ENCODE measurements around the gene PODNL1.

PODNL1 gene

DNA sequence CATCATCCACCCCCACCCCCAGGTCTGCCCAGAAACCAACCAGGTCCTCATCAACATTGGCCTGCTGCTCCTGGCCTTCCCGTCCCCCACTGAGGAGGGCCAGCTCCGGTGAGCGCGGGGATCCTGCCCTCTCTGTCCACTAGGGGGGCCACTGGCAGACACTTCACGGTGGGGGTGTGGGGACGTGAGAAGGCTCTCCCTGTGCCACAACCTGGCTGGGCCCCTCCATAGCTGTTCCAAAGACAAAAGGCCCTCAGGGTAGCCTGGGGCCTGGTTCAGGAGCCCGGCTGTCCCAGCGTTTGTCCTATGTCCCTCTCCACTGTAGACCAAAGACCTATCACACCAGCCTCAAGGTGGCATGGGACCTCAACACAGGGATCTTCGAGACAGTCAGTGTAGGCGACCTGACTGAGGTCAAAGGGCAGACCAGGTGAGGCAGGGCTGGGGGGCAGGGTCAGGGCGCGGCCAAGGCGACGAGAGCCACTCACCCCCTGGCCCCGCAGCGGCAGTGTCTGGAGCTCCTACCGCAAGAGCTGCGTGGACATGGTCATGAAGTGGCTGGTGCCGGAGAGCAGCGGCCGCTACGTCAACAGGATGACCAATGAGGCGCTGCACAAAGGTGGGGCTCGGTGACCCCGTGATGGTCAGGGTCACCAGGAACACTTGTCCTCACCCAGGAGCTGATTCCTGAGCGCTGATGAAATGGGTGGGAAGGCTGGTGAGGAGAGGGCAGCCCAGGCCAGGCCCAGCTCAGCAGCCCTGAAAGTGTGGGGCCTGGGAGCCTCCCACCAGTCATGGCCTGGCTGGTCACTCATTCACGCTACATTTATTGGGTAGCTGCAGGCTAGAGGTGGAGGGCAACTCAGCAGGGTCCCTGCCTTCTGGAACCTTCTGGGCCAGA is 22.0 kb upstream of the PODNL1 start:
- no peak for DNase-seq (ENCODE audit: low spot score)
- no peaks in the 10 kb centered on the region for H3K9me3 ChIP-seq (replicated peaks in 1 of 2; ENCODE audit: control insufficient read depth in 2 of 2, insufficient read depth in 1 of 2, low read depth in 1 of 2, low read length in 2 of 2)
- peaks cover 17% of the 10 kb centered on the region for H3K79me1 ChIP-seq (ENCODE audit: low read depth, low read length)

DNA sequence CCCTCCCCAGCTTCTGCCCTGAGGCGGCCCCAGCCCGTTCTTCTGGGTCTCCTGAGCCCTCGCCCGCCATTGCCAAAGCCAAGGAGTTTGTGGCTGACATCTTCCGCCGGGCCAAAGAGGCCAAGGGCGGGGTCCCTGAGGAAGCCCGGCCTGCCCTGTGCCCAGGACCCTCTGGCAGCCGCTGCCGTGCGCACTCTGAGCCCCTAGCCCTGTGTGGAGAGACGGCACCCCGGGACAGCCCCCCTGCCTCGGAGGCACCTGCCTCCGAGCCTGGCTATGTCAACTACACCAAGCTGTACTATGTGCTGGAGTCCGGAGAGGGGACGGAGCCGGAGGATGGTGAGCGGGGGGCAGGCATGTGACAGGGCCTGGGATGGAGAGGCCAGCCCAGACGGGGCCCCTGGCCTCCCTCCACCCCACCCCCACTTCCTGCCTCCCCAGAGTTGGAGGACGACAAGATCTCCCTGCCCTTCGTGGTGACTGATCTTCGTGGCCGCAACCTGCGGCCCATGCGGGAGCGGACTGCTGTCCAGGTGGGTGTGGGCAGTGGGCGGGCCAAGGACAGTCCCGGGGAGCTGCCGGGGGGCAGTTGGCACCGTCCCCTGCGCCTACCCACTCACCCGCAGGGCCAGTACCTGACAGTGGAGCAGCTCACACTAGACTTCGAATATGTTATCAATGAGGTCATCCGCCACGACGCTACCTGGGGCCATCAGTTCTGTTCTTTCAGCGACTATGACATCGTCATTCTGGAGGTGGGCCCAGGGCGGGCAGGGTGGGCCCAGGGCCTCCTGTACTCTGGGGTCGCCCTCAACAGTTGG is 21.1 kb upstream of the PODNL1 start:
- no peak overlapping the region for H3K18ac ChIP-seq (ENCODE audit: low read length)
- H2BK12ac ChIP-seq (ENCODE audit: low read length) = no peak overlapping the region
- DNase-seq (ENCODE audit: low spot score) = no peak
- H2BK5ac ChIP-seq (ENCODE audit: low read length) = no peak overlapping the region
- H3K27me3 ChIP-seq (ENCODE audit: control insufficient read depth in 3 of 3, insufficient read depth in 3 of 3, low read depth in 1 of 3, low read length in 3 of 3) = peaks cover 0 to 4% (median 0%) of the 10 kb centered on the region in 3 experiments
- H2BK15ac ChIP-seq (ENCODE audit: low read length) = no peak overlapping the region
- H2AK5ac ChIP-seq (ENCODE audit: low read depth, low read length) = no peak overlapping the region
- H3K14ac ChIP-seq (ENCODE audit: low read length) = no peak overlapping the region
- H3K4me3 ChIP-seq (ENCODE audit: low read length in 2 of 2) = no peak overlapping the region
- no peak overlapping the region for H3K27ac ChIP-seq (replicated peaks; ENCODE audit: low read length)
- H2AFZ ChIP-seq (ENCODE audit: low read length) = no peak overlapping the region
- peaks cover 0 to 9% of the 10 kb centered on the region in 2 donors for H3K4me1 ChIP-seq (ENCODE audit: control insufficient read depth in 2 of 2, insufficient read depth in 1 of 2, low read depth in 1 of 2, low read length in 2 of 2)
- WGBS, 2 donors (ENCODE audit: extremely low coverage in 2 of 2, insufficient read length in 2 of 2, insufficient replicate concordance in 1 of 2) = no CpG with 5 or more reads among the region's 41 CpGs
- H3K4me2 ChIP-seq (ENCODE audit: insufficient read depth, low read length, poor library complexity, severe bottlenecking) = no peak overlapping the region
- H3K36me3 ChIP-seq (replicated peaks in 1 of 2; ENCODE audit: control insufficient read depth in 2 of 2, insufficient read depth in 2 of 2, low read length in 2 of 2) = peaks cover 53 to 72% of the 10 kb centered on the region in 2 donors
- H3K23ac ChIP-seq (ENCODE audit: low read depth, low read length, poor library complexity) = no peak overlapping the region
- H3K4ac ChIP-seq (ENCODE audit: low read length) = no peak overlapping the region
- no peak overlapping the region for H4K8ac ChIP-seq (ENCODE audit: low read depth, low read length)
- peaks cover 18% of the 10 kb centered on the region for H3K79me1 ChIP-seq (ENCODE audit: low read depth, low read length)
- H3K9me3 ChIP-seq (replicated peaks in 1 of 2; ENCODE audit: control insufficient read depth in 2 of 2, insufficient read depth in 1 of 2, low read depth in 1 of 2, low read length in 2 of 2) = no peaks in the 10 kb centered on the region
- H2BK120ac ChIP-seq (ENCODE audit: low read depth, low read length) = no peak overlapping the region
- no peak overlapping the region for H3K9ac ChIP-seq (ENCODE audit: low read depth, low read length, poor library complexity)
- no peak overlapping the region for H4K91ac ChIP-seq (ENCODE audit: low read depth, low read length, poor library complexity)

More for the DNA sequence above, 22.0 kb upstream of the PODNL1 start:
- Histone ChIP-seq H2BK5ac (ENCODE audit: low read length) (no peak overlapping the region), H3K4ac (ENCODE audit: low read length) (no peak overlapping the region), H3K27ac (replicated peaks; ENCODE audit: low read length) (no peak overlapping the region), H3K36me3 (replicated peaks in 1 of 2; ENCODE audit: control insufficient read depth in 2 of 2, insufficient read depth in 2 of 2, low read length in 2 of 2) (peaks cover 51 to 67% of the 10 kb centered on the region in 2 donors), H2AK5ac (ENCODE audit: low read depth, low read length) (no peak overlapping the region), H2BK120ac (ENCODE audit: low read depth, low read length) (peak overlapping the region; percentile 26), H2BK12ac (ENCODE audit: low read length) (peak overlapping the region; percentile 2), H2AFZ (ENCODE audit: low read length) (no peak overlapping the region), H3K23ac (ENCODE audit: low read depth, low read length, poor library complexity) (peak overlapping the region; percentile 6), H3K4me3 (ENCODE audit: low read length in 2 of 2) (no peak overlapping the region), H2BK15ac (ENCODE audit: low read length) (no peak overlapping the region), H3K14ac (ENCODE audit: low read length) (no peak overlapping the region), H4K91ac (ENCODE audit: low read depth, low read length, poor library complexity) (no peak overlapping the region), H4K8ac (ENCODE audit: low read depth, low read length) (peak overlapping the region; percentile 92), H3K4me1 (ENCODE audit: control insufficient read depth in 2 of 2, insufficient read depth in 1 of 2, low read depth in 1 of 2, low read length in 2 of 2) (peaks cover 0 to 9% of the 10 kb centered on the region in 2 donors), H3K27me3 (ENCODE audit: control insufficient read depth in 3 of 3, insufficient read depth in 3 of 3, low read depth in 1 of 3, low read length in 3 of 3) (peaks cover 0 to 4% (median 0%) of the 10 kb centered on the region in 3 experiments), H3K9ac (ENCODE audit: low read depth, low read length, poor library complexity) (peak overlapping the region; percentile 27), H3K18ac (ENCODE audit: low read length) (no peak overlapping the region), H3K4me2 (ENCODE audit: insufficient read depth, low read length, poor library complexity, severe bottlenecking) (no peak overlapping the region)
- WGBS, 2 donors (ENCODE audit: extremely low coverage in 2 of 2, insufficient read length in 2 of 2, insufficient replicate concordance in 1 of 2) = no CpG with 5 or more reads among the region's 27 CpGs

DNA sequence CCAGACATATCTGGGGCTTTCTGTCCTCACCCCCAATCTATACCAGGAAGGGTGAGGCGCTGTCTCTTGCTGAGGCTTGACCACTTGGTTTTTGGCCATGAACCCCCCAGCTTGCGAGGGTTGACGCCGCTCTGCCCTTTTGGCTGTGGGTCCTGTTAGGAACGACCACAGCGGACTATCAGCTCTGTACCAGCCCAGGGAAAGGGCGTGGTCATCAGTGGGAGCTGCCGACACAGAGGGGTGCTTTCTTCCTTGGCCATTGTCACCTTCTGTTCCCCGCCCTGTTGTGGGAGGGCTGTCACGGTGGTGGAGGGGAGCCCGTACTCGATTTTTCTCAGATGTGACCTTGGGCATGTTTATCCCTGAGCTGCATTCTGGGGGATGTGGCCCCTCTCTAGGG is 19.8 kb upstream of the PODNL1 start:
- Histone ChIP-seq H2BK12ac (ENCODE audit: low read length) (no peak overlapping the region), H2BK120ac (ENCODE audit: low read depth, low read length) (no peak overlapping the region), H3K9ac (ENCODE audit: low read depth, low read length, poor library complexity) (peak overlapping the region; percentile 70), H3K4ac (ENCODE audit: low read length) (no peak overlapping the region), H3K4me3 (ENCODE audit: low read length in 2 of 2) (no peak overlapping the region), H2BK15ac (ENCODE audit: low read length) (no peak overlapping the region), H3K4me1 (ENCODE audit: control insufficient read depth in 2 of 2, insufficient read depth in 1 of 2, low read depth in 1 of 2, low read length in 2 of 2) (peaks cover 6 to 12% of the 10 kb centered on the region in 2 donors), H2AFZ (ENCODE audit: low read length) (no peak overlapping the region), H3K23ac (ENCODE audit: low read depth, low read length, poor library complexity) (no peak overlapping the region), H2BK5ac (ENCODE audit: low read length) (no peak overlapping the region), H4K91ac (ENCODE audit: low read depth, low read length, poor library complexity) (no peak overlapping the region), H3K36me3 (replicated peaks in 1 of 2; ENCODE audit: control insufficient read depth in 2 of 2, insufficient read depth in 2 of 2, low read length in 2 of 2) (peaks cover 53 to 79% of the 10 kb centered on the region in 2 donors), H3K79me1 (ENCODE audit: low read depth, low read length) (peaks cover 30% of the 10 kb centered on the region), H3K18ac (ENCODE audit: low read length) (peak overlapping the region; percentile 67), H3K27ac (replicated peaks; ENCODE audit: low read length) (no peak overlapping the region), H3K27me3 (ENCODE audit: control insufficient read depth in 3 of 3, insufficient read depth in 3 of 3, low read depth in 1 of 3, low read length in 3 of 3) (peaks cover 0 to 3% (median 0%) of the 10 kb centered on the region in 3 experiments), H4K8ac (ENCODE audit: low read depth, low read length) (no peak overlapping the region), H3K9me3 (replicated peaks in 1 of 2; ENCODE audit: control insufficient read depth in 2 of 2, insufficient read depth in 1 of 2, low read depth in 1 of 2, low read length in 2 of 2) (no peaks in the 10 kb centered on the region), H3K4me2 (ENCODE audit: insufficient read depth, low read length, poor library complexity, severe bottlenecking) (no peak overlapping the region), H2AK5ac (ENCODE audit: low read depth, low read length) (no peak overlapping the region), H3K14ac (ENCODE audit: low read length) (no peak overlapping the region)
- no peak for DNase-seq (ENCODE audit: low spot score)
- WGBS, 2 donors (ENCODE audit: extremely low coverage in 2 of 2, insufficient read length in 2 of 2, insufficient replicate concordance in 1 of 2) = no CpG with 5 or more reads among the region's 12 CpGs

DNA sequence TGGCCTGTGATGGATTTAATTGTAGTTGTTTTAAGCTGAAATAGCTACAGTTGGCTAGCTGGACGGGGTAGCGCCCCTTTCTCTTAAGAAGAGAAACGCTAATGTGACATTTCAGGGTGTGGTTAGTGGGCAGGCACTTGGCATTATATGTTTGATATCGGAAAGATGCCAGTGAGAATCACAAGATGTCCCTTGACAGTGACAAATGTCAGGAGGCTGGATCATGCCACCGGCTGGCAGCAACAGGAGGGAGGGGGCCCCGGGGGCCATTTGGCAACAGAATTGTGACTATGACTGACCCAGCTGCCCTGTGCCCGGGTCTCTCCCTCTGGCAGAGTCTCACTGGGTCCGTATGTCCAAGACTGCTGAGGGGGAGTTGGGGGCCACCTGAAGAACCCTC is 18.8 kb upstream of the PODNL1 start:
- Histone ChIP-seq H3K23ac (ENCODE audit: low read depth, low read length, poor library complexity) (no peak overlapping the region), H2BK15ac (ENCODE audit: low read length) (no peak overlapping the region), H3K79me1 (ENCODE audit: low read depth, low read length) (peaks cover 30% of the 10 kb centered on the region), H3K9me3 (replicated peaks in 1 of 2; ENCODE audit: control insufficient read depth in 2 of 2, insufficient read depth in 1 of 2, low read depth in 1 of 2, low read length in 2 of 2) (no peaks in the 10 kb centered on the region), H3K4ac (ENCODE audit: low read length) (no peak overlapping the region), H3K18ac (ENCODE audit: low read length) (no peak overlapping the region), H3K9ac (ENCODE audit: low read depth, low read length, poor library complexity) (no peak overlapping the region), H3K36me3 (replicated peaks in 1 of 2; ENCODE audit: control insufficient read depth in 2 of 2, insufficient read depth in 2 of 2, low read length in 2 of 2) (peaks cover 53 to 79% of the 10 kb centered on the region in 2 donors), H2BK120ac (ENCODE audit: low read depth, low read length) (no peak overlapping the region), H3K14ac (ENCODE audit: low read length) (no peak overlapping the region), H4K8ac (ENCODE audit: low read depth, low read length) (no peak overlapping the region), H2AK5ac (ENCODE audit: low read depth, low read length) (no peak overlapping the region), H2AFZ (ENCODE audit: low read length) (no peak overlapping the region), H3K27me3 (ENCODE audit: control insufficient read depth in 3 of 3, insufficient read depth in 3 of 3, low read depth in 1 of 3, low read length in 3 of 3) (no peaks in the 10 kb centered on the region), H2BK5ac (ENCODE audit: low read length) (no peak overlapping the region), H4K91ac (ENCODE audit: low read depth, low read length, poor library complexity) (no peak overlapping the region), H2BK12ac (ENCODE audit: low read length) (no peak overlapping the region), H3K4me1 (ENCODE audit: control insufficient read depth in 2 of 2, insufficient read depth in 1 of 2, low read depth in 1 of 2, low read length in 2 of 2) (peaks cover 7 to 8% of the 10 kb centered on the region in 2 donors), H3K4me2 (ENCODE audit: insufficient read depth, low read length, poor library complexity, severe bottlenecking) (no peak overlapping the region), H3K4me3 (ENCODE audit: low read length in 2 of 2) (no peak overlapping the region), H3K27ac (replicated peaks; ENCODE audit: low read length) (no peak overlapping the region)
- no peak for DNase-seq (ENCODE audit: low spot score)
- no CpG with 5 or more reads among the region's 8 CpGs for WGBS, 2 donors (ENCODE audit: extremely low coverage in 2 of 2, insufficient read length in 2 of 2, insufficient replicate concordance in 1 of 2)
